HuH-7 (cell line): ENCODE data around the gene NGEF.

Experiments
- DNase-seq: peaks from one replicate; pipeline ENCODE4 v3.0.0; 2011; ENCODE audit warnings: low spot score

NGEF gene

DNA sequence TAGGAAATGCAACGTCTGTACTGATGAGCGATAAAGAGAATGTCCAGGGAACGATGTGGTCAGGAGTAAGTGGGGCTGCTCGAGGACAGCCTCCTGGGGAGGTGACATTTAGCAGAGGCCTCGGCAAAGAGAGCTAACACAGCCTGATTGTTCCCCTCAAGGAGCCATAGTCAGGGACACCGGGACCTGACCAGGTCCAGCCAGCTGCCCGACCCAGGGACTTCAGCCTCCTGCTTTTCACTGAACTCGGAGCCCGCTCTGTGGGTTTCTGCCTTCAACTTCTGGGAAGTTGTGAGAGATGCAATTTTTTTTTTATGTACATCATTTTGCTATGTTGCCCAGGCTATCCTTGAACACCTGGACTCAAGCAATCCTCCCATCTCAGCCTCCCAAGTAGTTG is 29.5 kb upstream of the NGEF start:
- no peak for DNase-seq

DNA sequence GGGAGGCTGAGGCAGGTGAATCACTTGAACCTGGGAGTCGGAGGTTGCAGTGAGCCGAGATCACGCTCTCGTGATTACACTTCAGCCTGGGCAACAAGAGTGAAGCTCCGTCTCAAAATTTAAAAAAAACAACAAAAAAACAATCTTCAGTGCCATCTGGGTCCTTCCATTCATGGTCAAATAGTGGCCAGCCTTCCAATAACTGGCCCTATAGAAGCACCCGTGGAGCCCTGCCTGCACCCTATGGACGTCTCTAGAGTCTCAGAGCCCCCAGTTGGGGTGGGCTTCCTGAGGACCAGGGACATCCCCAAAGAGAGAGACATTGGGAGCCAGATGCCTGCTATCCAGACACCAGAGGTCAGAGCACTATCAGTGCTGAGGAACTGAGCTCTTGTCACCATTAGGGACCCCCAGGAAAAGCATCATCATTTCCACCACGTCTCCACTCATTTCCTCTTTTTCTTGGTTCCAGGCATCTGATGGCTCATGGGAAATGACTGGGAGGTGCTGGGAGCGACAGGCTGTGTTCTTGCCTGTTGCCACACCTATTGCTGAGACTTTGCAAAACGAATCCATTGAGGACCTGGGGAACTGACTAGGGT is 28.8 kb upstream of the NGEF start:
- DNase-seq: no peak

DNA sequence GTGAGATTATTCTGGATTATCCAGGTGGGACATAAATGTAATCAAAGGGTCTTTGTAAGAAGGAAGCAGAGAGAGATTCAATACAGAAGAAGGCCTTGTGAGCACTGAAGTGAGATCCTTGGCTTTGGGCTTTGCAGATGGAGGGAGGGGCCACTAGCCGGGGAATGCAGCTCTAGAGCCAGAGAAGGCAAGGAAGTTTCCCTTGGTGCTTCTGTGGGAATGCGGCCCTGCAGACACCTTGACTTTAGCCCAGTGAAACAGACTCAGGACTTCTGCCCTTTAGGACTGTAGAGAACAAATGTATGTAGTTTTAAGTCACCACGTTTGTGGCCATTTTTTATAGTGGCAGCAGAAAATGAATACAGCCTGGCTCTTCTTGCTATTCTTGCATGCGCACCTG is 27.5 kb upstream of the NGEF start:
- DNase-seq: no peak

DNA sequence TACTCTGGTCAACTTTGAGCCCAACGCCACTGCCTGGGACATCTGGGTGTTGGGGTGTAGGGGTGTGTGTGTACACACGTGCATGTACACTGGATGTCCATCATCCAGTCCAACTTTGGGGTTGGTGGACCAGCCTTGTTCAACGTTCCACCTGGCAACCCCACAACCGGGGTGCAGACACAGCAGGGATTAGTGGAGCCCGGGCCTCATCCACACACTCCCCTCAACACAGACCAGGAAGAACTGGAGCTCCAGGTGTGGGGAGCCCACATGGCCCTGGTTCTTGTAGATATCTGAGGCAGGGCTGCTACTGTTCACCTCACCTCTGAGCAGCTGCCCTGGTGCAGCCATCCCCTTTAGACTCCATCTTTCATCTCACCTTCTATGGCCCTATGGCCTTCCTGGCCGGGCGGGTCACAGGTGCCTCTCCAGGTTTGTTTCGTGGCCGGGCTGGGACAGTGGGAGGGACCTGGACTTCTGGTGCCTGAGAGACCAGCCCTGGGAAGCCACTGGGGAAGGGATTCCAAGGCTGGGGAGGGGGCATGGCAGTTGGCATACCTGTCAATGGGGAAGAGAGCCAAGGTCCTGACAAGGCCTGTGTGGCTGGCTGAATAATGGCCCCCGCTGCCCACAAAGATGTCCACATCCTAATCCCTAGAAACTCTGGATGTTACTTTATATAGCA is 26.9 kb upstream of the NGEF start:
- no peak for DNase-seq

DNA sequence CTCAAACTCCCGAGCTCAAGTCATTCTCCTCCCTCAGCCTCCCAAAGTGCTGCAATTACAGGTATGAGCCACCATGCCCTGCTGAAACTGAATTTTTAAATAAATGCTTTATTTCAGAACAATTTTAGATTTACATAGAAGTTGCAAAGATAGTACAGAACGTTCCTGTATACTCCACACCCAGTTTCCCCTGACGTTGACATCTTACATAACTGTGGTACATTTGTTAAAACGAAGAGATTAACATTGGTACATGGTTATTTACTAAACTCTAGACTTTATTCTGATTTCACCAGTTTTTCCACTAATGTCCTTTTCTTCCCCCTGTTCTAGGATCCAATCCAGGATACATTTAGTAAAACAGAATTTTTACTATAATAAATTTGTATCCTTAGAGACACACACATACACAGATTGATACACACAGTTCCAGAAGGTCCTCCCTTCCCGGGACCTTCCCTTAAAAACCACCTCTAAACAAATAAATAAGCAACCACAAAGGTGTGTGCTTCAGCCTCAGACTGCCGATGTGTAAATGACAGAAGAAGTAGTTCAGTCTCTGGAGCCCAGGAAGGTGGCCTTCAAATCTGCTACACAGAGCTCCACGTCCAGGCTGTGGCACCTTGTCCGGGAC is 26.3 kb upstream of the NGEF start:
- no peak for DNase-seq

DNA sequence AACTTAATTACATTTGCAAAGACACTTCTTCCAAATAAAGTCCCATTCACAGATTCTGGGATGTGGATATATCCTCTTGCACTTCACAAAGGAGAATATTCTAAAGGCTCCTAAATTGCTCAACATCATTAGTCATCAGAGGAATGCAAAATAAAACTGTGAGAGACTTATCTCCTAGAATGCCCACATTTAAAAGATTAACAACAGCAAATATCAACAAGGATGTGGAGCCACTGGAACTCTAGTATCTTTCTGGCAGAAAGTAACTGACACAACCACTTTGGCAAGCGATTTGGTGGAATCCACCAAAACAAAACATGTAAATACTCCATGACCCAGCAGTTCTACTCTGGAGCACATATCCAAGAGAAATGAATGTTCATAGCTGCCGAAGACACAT is 24.0 kb upstream of the NGEF start:
- DNase-seq: no peak

DNA sequence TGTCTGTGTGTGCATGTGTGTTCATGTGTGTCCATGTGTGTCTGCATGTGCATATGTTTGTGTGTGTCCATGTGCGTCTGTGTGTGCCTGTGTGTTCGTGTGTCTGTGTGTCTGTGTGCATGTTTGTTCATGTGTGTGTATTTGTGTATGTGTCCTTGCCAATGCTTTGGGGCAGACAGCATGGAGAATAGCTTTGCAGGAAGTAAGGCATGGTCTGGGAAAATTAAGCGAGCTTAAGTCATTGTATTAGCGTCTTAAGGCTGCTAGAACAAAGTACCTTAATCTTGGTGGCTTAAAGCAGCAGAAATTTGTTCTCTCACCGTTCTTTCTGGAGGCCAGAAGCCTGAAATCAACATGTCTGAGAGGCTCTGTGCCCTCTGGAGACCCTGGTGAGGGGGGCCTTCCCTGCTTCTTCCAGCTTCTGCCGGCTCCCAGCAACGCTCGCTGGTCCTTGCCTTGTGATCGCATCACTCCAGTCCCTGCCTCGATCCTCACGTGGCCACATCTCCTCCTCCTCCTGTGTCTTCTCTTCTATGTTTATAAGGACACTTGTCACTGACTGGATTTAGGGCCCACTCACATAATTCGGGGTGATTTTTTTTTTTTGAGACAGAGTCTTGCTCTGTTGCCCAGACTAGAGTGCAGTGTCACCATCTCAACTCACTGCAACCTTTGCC is 23.2 kb upstream of the NGEF start:
- DNase-seq: no peak

DNA sequence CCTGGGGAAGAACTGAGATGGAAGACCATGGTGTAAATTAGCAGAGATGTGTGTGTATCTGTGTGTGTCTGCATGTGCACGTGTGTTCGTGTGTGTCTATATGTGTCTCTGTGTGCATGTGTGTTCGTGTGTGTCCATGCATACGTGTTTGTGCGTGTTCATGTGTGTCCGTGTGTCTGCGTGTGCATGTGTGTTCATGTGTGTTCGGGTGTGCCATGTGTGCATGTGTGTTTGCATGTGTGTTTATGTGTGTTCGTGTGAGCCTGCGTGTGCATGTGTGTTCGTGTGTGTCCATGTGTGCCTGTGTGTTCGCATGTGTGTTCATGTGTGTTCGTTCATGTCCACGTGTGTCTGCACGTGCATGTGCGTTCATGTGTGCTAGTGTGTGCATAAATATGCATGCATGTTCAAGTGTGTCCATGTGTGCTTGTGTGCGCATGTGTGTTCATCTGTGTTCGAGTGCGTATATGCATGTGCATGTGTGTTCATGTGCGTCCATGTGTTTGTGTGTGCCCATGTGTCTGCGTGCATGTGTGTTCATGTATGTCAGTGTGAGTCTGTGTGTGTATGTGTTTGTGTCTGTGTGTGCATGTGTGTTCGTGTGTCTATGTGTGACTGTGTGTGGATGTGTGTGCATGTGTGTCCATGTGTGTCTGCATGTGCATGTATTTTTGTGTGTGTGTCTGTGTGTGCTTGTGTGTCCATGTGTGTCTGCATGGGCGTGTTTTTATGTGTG is 22.5 kb upstream of the NGEF start:
- no peak for DNase-seq

DNA sequence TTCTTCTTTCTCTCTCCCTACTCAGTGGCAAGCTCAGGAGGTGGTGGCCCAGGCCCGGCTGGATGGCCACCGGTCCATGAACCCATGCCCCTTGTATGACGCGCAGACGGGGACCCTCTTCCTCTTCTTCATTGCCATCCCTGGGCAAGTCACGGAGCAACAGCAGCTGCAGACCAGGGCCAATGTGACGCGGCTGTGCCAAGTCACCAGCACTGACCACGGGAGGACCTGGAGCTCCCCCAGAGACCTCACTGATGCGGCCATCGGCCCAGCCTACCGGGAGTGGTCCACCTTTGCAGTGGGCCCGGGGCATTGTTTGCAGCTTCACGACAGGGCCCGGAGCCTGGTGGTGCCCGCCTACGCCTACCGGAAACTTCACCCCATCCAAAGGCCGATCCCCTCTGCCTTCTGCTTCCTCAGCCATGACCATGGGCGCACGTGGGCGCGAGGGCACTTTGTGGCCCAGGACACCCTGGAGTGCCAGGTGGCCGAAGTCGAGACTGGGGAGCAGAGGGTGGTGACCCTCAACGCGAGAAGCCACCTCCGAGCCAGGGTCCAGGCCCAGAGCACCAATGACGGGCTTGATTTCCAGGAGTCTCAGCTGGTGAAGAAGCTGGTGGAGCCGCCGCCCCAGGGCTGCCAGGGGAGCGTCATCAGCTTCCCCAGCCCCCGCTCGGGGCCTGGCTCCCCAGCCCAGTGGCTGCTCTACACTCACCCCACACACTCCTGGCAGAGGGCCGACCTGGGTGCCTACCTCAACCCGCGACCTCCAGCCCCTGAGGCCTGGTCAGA is 21.2 kb upstream of the NGEF start:
- no peak for DNase-seq

DNA sequence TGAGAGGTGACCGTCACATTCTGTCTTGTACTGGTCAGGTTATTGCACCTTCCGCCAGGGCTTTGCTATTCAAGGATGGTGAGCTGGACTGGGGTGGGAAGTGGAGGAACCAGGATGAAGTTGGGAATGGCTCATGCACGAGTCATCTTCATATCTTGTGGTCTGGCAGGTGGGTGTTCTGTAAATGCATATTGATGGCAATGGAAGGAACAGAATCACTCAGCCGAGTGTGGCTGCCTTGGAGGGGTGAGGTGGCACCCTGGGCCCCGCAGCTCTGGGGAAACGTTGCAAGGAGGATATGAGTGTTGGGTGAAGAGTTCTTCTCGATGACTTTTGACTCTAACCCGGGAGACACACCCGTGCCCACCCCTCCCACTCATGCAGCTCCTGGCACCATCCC is 20.6 kb upstream of the NGEF start:
- no peak for DNase-seq

DNA sequence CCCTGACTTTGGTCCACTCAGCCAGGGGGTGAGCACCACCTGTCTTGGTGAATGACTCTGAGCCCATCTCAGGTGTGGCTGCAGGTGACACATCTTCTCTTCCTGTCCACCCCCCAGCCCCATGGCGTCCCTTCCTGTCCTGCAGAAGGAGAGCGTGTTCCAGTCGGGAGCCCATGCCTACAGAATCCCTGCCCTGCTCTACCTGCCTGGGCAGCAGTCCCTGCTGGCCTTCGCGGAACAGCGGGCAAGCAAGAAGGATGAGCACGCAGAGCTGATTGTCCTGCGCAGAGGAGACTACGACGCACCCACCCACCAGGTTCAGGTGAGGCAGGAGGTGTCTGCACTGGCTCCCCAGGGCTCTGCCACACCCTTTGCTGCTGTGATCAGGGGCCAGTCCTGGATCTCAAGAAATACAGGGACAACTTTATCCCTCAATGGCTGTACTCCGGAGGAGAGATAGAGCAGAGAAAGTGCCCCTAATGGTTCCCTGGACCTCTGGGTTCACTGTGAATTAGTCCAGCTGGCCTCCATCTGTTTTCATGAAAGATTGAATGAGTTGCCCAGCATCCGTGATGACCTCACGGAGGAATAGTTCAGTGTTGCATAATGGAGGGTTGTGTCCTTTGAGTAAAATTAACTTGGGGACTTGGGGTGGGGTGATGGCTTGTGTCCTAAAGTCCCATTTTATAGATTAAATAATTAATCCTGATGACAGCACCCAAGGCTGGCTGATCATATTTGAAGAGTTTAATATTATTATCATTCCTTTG is 19.7 kb upstream of the NGEF start, which contains the start of gene NEU2:
TSS of gene NEU2 (plus strand) at position 122 of the 770 bp plus-strand sequence. CDS start at position 122, 0 bp downstream.
- no peak for DNase-seq

DNA sequence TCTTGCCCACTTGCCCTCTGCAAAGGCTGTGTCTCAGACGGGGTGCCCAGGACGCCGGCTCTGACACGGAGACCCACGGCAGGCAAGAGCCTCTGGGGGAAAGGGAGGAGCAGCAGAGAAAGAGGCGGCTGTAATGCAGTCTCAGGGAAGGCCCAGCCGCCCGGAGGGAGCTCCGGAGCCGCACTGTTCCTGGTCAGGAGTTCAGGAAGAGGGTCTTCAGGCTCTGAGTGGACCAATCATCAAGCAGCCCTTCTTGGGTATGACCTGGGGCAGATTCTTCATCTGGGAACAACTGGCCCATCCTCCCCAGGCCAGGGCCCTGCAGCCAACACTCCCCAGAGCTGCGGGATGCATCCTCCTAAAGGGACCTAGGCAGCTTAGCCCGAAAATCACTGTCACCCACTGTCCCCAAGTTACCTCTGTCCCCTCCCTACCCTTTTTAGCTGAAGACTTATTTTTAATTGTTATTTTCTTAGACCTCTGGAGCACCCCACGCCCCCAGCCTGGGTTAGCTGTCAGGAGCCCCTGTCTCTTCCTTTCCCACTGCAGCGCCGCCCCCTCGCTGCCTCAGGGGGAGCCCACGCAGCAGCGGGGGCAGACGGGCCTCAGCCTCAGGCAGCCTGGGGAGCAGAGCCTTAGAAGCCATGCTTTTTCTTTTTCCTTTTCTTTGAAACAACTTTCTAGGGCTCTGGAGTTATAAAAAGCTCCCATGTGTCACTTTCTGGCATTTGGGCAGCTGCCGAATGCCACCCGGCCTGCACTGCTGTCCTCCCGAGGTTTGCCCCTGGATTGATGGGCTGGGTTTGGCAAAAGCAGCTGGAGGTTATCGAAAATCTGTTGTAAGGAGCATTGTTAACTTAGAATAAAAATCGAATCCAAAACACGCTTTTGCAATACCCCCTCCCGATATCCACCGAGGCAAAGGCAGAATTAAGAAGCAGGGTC is 18.8 kb upstream of the NGEF start:
- no peak for DNase-seq

DNA sequence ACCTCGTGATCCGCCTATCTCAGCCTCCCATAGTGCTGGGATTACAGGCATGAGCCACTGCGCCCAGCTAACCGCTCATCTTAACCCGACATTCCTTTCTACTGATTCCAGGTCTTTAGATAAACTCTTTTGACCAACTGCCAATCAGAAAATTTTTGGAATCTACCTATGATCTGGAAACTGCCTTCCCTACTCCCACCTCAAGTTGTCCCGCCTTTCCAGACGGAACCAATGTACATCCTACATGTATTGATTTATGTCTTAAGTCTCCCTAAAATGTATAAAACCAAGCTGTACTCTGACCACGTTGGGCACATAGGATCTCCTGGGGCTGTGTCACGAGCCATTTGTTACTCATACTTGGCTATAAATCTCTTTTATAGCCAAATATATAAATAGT is 16.3 kb upstream of the NGEF start:
- no peak for DNase-seq

DNA sequence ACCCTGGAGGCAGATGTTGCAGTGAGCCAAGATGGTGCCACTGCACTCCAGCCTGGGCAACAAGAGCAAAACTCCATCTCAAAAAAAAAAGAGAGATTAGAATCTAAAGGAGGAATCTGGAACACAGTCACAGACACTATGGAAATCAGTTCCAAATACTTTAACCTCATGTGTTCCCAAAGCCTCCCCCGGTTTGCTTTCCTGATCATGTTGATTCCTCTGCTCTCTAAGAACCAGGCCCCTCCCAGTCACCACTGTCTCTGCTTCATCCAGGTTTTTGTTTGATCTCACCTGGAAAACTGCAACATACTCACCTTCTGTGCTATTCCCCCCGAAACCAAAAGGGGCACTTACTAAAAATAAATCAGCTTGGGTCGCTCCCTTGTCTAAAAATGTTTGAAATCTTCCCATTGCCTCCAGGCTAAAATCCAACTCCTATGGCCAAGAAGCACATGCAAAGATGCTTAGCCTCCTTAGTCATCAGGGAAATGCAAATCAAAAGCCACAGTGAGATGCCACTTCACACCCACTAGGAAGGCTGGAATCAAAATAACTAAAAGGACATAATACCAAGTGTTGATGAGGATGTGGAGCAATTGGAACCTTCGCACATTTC is 13.2 kb upstream of the NGEF start:
- no peak for DNase-seq

DNA sequence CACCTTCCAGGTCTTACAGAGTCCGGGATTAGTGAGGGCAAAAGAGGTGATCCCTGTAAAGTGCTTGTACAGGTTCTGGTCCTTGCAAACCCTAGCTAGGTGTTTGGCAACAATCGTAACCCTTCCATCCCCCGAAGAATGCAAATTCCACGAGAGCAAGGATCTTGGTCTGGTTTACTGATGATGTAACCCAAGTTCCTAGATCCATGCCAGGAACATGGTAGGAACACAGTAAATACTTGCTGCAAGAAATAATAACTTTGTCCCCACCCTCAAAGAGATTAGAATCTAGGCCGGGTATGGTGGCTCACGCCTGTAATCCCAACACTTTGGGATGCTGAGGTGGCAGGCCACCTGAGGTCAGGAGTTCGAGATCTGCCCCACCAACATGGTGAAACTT is 12.7 kb upstream of the NGEF start:
- no peak for DNase-seq

DNA sequence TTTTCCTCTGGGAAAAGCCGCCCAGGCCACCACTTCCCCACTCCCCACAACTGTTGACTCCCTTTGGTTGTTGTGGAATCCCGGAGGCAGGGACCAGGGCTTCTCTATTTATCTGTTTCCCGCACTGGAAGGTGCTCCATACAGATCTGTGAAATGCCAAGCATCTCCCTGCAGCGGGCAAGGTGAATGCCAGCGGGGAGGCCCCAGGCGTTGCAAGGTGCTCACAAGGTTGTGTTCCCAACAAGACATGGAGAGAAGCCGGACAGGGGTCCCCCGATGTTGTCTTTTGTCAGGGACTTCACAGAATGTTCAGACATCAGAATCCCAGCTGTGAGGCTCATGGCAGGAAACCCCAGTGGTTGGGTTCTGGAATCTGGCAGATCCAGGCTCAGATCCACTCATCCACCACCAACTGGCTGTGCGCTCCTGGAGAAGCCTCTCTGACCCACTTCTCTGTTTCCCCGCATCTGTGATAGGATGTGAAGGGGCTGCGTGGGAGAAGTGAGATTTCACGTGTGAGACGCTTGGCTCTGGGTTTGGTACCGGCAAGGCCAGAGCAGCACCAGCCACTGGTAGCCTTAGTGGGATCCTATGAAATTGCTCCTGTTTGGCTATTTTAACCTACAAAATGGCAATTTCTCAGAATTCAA is 10.8 kb upstream of the NGEF start:
- DNase-seq: no peak

DNA sequence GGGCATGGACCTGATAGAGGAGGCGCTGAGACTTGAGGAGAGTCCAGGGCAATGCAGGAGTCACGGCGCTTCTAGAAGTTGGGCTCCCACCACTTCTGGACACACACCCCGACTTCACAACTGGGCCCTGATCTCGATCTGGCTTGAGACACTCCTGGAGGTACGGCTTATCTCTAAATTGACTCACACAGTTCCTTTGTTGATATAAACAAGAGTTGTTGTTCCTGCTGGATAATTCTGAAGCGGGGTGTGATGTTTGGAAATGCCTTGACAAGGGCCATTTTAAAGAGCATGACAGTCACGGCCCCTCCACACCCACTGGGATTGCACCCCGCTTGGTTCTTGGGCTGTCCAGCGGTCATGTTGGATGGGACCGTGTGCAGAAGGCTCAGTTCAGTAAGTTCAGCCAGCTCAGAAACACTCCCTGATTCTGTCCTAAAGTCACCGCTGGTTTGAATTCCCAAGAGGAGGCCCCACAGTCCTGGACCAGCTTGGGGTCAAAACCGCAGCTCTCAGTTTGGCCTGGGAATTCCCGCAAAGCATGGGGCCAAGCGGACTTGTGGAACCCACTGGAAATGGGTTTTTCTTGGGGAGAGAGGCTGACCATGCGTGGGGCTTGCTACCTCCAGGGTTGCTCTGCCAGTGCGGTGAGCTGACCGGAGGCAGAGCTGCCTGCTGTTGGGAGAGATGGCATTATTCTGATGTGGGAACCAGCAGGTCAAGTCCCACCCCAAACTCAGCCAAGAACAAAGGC is 10.1 kb upstream of the NGEF start:
- no peak for DNase-seq

DNA sequence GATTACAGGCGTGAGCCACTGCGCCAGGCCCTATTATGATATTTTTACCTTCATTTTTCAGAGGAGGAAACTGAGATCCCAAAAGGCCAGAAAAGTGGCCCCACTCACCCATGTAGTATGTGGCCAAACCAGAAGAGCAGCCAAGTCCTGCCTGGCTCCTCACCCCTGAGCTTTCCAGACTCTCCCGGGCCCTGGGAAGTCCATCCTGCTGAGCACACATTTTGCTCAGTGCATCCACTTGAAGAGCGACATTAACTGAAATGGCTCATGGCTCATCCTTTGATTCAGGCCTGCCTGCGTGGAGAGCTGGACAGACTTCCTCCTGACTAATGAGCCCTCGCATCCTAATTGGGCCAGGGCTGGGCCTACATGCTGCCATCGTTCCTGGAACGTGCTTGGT is 9.5 kb upstream of the NGEF start:
- no peak for DNase-seq
